ENCODE data around the gene RNF7.

- TF ChIP-seq JUND (IDR thresholded peaks at IDR 0.05), result no peak
- no peak for TF ChIP-seq CTCF (IDR thresholded peaks at IDR 0.05; ENCODE audit: low read depth, low read length, missing input control)
- TF ChIP-seq, protein P1, sequence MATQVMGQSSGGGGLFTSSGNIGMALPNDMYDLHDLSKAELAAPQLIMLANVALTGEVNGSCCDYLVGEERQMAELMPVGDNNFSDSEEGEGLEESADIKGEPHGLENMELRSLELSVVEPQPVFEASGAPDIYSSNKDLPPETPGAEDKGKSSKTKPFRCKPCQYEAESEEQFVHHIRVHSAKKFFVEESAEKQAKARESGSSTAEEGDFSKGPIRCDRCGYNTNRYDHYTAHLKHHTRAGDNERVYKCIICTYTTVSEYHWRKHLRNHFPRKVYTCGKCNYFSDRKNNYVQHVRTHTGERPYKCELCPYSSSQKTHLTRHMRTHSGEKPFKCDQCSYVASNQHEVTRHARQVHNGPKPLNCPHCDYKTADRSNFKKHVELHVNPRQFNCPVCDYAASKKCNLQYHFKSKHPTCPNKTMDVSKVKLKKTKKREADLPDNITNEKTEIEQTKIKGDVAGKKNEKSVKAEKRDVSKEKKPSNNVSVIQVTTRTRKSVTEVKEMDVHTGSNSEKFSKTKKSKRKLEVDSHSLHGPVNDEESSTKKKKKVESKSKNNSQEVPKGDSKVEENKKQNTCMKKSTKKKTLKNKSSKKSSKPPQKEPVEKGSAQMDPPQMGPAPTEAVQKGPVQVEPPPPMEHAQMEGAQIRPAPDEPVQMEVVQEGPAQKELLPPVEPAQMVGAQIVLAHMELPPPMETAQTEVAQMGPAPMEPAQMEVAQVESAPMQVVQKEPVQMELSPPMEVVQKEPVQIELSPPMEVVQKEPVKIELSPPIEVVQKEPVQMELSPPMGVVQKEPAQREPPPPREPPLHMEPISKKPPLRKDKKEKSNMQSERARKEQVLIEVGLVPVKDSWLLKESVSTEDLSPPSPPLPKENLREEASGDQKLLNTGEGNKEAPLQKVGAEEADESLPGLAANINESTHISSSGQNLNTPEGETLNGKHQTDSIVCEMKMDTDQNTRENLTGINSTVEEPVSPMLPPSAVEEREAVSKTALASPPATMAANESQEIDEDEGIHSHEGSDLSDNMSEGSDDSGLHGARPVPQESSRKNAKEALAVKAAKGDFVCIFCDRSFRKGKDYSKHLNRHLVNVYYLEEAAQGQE (IDR thresholded peaks at IDR 0.05), result no peak
These were observed 38.8 kb downstream of the RNF7 start for GRCh38 chr3:141776885-141777284.
